ENCODE data around the gene MICU1. TPM values are rescaled to one million over a fixed set of nuclear protein-coding genes. Genes with fewer than 3 reads are reported as not detected.

MICU1 gene
- total and polyA plus RNA-seq, 2 donors (not counting 3 experiments of a cell fraction or from before 2014, with no cell fraction given): 27.5 to 48.0 TPM

GRCh38 chr10:72390764-72391163 lies 235.1 kb downstream of the MICU1 start:
- Histone ChIP-seq H3K27ac (ENCODE audit: insufficient read depth, low read depth, low read length) (no peak overlapping the region), H2AFZ (ENCODE audit: low read depth, low read length) (no peak overlapping the region), H3K79me2 (ENCODE audit: control insufficient read depth, insufficient read depth, low read length) (no peaks in the 10 kb centered on the region), H3K27me3 (ENCODE audit: control insufficient read depth in 2 of 2, insufficient read depth in 2 of 2, low read length in 2 of 2) (no peaks in the 10 kb centered on the region), H3K4me3 (replicated peaks in 1 of 3; ENCODE audit: insufficient read depth in 1 of 3, low read depth in 1 of 3, low read length in 3 of 3) (no peak overlapping the region), H3K9me3 (replicated peaks; ENCODE audit: control insufficient read depth, insufficient read depth, low read length) (no peaks in the 10 kb centered on the region), H3K9ac (replicated peaks; ENCODE audit: extremely low read depth, insufficient read depth, low read length) (no peak overlapping the region), H3K4me2 (ENCODE audit: insufficient read depth, low read length) (no peak overlapping the region), H3K36me3 (ENCODE audit: control insufficient read depth in 2 of 2, extremely low read depth in 1 of 2, insufficient read depth in 2 of 2, low read length in 2 of 2) (no peaks in the 10 kb centered on the region), H3K4me1 (ENCODE audit: control insufficient read depth, extremely low read depth, insufficient read depth, low read length) (no peaks in the 10 kb centered on the region), H3K9me1 (replicated peaks; ENCODE audit: control insufficient read depth, extremely low read depth, insufficient read depth, low read length) (no peaks in the 10 kb centered on the region), H4K20me1 (replicated peaks; ENCODE audit: control insufficient read depth, extremely low read depth, insufficient read depth, low read length) (no peaks in the 10 kb centered on the region)
- no peak for DNase-seq (ENCODE audit: low read depth, low spot score)
- intact Hi-C loops (cut with micrococcal nuclease): no loop called here
- dilution Hi-C loops (cut with MboI; ENCODE audit: extremely low pct_ligation_motif_present, low sequenced_read_pairs): no loop called here
- no TSS peak for BruUV-seq (replicated peaks)
- no peak for TF ChIP-seq POLR2AphosphoS5 (IDR thresholded peaks at IDR 0.05; ENCODE audit: insufficient read depth, low read depth, low read length)
- TF ChIP-seq, protein P1, sequence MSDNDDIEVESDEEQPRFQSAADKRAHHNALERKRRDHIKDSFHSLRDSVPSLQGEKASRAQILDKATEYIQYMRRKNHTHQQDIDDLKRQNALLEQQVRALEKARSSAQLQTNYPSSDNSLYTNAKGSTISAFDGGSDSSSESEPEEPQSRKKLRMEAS (IDR thresholded peaks at IDR 0.05; ENCODE audit: insufficient read depth, insufficient read length): no peak
- no peak for TF ChIP-seq FOS (IDR thresholded peaks at IDR 0.05; ENCODE audit: borderline replicate concordance, insufficient read depth, low read length)
- TF ChIP-seq, protein P2, sequence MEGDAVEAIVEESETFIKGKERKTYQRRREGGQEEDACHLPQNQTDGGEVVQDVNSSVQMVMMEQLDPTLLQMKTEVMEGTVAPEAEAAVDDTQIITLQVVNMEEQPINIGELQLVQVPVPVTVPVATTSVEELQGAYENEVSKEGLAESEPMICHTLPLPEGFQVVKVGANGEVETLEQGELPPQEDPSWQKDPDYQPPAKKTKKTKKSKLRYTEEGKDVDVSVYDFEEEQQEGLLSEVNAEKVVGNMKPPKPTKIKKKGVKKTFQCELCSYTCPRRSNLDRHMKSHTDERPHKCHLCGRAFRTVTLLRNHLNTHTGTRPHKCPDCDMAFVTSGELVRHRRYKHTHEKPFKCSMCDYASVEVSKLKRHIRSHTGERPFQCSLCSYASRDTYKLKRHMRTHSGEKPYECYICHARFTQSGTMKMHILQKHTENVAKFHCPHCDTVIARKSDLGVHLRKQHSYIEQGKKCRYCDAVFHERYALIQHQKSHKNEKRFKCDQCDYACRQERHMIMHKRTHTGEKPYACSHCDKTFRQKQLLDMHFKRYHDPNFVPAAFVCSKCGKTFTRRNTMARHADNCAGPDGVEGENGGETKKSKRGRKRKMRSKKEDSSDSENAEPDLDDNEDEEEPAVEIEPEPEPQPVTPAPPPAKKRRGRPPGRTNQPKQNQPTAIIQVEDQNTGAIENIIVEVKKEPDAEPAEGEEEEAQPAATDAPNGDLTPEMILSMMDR (IDR thresholded peaks at IDR 0.05; ENCODE audit: extremely low read depth in 1 of 2, insufficient read depth in 1 of 2, low read depth in 1 of 2, low read length in 2 of 2): no peak
- TF ChIP-seq POLR2A (IDR thresholded peaks at IDR 0.05; ENCODE audit: low read depth, low read length): no peak
- no peak for TF ChIP-seq JUN (IDR thresholded peaks at IDR 0.05; ENCODE audit: borderline replicate concordance, insufficient read depth, insufficient read length, low read depth)
- no peak for TF ChIP-seq EZH2 (IDR thresholded peaks at IDR 0.05; ENCODE audit: borderline replicate concordance, low read depth, low read length, severe bottlenecking)
- no peak for TF ChIP-seq MYC (IDR thresholded peaks at IDR 0.05; ENCODE audit: low read depth, low read length)
- TF ChIP-seq GATA2 (IDR thresholded peaks at IDR 0.05; ENCODE audit: insufficient read depth, insufficient read length, low read depth, low read length): no peak
- ChIA-PET POLR2A (no interaction called here), CTCF (interaction anchor here (1.4 kb wide), 1 partner anchor 10 kb away, joined by 4 read pairs; no protein-coding TSS in a partner anchor)
- FAIRE-seq: no peak

Data from endothelial cell of umbilical vein (primary cell).